ENCODE results near the gene ANKRD30A.
"Not testable (repeated sequence)": the region's sequence is repeated elsewhere in the genome, so short reads cannot be mapped to it uniquely, and the experiment has no call there.

ANKRD30A gene, protein sequence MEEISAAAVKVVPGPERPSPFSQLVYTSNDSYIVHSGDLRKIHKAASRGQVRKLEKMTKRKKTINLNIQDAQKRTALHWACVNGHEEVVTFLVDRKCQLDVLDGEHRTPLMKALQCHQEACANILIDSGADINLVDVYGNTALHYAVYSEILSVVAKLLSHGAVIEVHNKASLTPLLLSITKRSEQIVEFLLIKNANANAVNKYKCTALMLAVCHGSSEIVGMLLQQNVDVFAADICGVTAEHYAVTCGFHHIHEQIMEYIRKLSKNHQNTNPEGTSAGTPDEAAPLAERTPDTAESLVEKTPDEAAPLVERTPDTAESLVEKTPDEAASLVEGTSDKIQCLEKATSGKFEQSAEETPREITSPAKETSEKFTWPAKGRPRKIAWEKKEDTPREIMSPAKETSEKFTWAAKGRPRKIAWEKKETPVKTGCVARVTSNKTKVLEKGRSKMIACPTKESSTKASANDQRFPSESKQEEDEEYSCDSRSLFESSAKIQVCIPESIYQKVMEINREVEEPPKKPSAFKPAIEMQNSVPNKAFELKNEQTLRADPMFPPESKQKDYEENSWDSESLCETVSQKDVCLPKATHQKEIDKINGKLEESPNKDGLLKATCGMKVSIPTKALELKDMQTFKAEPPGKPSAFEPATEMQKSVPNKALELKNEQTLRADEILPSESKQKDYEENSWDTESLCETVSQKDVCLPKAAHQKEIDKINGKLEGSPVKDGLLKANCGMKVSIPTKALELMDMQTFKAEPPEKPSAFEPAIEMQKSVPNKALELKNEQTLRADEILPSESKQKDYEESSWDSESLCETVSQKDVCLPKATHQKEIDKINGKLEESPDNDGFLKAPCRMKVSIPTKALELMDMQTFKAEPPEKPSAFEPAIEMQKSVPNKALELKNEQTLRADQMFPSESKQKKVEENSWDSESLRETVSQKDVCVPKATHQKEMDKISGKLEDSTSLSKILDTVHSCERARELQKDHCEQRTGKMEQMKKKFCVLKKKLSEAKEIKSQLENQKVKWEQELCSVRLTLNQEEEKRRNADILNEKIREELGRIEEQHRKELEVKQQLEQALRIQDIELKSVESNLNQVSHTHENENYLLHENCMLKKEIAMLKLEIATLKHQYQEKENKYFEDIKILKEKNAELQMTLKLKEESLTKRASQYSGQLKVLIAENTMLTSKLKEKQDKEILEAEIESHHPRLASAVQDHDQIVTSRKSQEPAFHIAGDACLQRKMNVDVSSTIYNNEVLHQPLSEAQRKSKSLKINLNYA (N-terminal part only)

DNA sequence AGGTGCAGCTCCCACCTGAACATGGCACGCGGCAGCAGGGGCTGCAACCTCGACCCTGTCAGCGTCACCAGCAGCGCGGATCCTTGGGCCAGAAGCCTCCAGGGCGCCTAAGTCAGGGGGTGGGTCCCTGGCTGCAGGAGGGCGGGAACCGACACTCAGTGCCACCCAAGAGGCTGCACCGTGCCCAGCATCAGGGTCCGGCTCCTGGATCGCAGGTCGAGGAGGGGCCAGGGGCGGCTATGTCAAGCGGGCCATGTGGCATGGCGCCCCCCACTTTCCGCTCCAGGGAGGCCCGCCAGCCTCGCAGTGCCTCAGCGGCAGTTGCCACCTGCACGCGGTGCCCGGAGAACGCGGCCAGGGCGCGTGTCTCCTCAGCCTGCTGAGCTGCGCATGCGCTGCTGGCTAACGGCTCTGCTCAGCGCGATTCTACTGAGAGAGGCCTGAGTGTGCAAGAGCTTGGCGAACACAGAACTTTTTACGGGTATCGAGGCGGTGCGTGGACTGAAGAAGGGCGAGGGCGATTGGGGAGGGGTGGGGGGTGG, at the start of gene ANKRD30A:
Gene ANKRD30A (plus strand): TSS at position 408 of the 542 bp plus-strand sequence. CDS start 190 bp downstream, outside the sequence.
- DNase-seq: no peak

DNA sequence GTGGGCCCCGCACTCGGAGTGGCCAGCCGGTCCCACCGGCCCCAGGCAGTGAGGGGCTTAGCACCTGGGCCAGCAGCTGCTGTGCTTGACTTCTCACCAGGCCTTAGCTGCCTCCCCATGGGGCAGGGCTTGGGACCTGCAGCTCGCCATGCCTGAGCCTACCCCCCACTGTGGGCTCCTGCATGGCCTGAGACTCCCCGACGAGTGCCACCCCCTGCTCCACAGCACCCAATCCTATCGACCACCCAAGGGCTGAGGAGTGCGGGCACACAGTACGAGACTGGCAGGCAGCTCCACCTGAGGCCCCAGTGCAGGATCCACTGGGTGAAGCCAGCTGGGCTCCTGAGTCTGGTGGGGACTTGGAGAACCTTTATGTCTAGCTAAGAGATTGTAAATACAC, 49.3 kb upstream of the ANKRD30A start:
- DNase-seq: not testable (repeated sequence)

DNA sequence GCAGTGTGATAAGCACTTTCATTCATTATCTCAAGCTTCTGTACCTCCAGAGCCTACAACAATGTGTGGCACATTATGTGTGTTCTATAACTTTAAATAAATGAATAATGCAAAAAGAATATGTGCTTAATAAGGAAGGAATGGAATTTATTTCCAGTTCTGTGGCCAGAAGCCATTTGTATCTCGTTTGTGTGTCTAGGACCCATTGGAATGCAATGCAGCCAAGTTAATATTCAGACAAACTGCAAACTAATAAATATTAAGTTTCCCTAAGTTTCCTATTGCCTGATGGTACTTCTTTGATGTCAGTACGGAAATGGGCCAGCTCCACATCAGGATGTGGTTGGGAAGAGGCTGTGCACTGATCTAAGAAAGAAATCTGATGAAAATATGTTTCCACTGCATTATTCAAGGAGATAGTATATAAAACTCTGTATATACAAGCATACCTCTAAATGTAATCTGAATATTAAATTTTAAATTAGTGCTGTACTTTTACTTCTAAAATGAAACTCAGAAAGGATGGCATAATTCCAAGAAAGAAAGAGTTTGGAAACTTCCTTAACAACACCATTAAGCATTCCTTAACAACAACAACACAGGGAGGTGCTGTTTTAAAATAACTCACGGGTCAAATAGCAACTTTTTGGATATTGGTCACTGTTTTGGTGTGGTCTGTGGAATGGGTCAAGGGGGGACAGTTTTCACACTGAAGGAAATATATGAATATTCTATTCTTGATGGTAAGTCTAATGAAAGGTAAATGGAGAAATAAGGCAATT, 29.4 kb upstream of the ANKRD30A start:
- DNase-seq: no peak

DNA sequence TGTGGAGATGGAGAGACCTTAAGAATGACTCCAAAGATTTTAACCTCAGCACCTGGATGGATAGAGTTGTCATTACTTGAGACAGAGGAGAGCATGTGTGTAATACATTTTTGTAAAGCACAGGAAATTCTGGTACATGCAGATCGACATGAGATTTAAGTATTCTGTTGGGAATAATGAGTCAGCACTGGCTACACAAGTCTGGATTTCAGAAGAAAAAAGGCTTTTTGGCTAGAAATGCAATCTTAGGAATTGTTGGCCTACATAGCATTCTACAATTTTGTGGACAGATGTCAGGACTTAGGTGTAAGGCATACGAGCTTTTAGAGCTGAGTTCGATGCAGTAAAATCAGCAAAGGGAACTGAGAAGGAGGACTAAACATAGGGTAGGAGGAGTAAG, 24.1 kb upstream of the ANKRD30A start:
- no peak for DNase-seq

DNA sequence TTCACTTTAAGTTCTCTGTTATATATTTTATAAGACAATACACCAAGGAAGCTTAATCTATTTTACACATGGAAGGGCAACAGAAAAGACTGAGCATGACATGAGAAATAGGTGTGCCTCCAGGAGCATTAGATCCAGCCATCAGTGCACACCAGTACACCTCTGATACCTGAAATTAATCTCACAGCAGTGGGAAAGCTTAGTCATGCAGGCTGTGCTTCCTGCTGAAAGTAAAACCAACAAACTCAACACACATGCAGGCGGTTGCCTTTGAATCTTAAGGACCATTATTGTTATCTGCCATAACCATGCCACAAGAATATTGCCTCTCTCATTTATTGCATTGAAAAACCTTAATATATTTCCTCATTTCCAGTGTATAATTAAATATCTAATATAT, 16.4 kb upstream of the ANKRD30A start:
- DNase-seq: no peak

DNA sequence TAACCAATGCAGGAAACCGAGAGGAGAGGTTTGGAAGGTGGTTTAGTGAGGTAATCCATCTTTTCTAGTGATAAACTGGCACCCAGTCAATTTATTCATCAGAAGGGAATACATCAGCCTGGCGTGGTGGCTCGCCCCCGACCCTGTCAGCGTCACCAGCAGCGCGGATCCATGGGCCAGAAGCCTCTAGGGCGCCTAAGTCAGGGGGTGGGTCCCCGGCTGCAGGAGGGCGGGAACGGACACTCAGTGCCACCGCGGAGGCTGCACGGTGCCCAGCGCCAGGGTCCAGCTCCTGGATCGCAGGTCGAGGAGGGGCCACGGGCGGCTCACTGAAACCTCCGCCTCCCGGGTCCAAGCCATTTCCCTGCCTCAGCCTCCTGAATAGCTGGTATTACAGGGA, 866 bp upstream of the ANKRD30A start:
- no peak for DNase-seq

DNA sequence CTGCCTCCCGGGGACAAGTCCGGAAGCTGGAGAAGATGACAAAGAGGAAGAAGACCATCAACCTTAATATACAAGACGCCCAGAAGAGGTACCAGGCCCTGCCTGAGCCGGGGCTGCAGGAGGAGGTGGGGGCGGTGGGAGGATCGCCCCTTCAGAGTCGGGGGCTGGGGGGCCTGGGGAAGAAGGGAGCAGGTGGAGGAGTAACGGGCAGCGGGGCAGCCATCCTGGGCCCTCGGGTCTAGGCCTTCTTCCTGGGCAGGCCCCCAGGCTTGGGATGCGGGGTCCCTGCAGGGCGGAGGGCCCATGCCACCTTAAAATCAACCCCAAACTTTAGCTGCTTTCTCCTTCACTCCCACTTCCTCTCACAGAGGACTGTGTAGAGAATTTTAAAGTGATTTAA, 523 bp downstream of the ANKRD30A start:
- DNase-seq: no peak

DNA sequence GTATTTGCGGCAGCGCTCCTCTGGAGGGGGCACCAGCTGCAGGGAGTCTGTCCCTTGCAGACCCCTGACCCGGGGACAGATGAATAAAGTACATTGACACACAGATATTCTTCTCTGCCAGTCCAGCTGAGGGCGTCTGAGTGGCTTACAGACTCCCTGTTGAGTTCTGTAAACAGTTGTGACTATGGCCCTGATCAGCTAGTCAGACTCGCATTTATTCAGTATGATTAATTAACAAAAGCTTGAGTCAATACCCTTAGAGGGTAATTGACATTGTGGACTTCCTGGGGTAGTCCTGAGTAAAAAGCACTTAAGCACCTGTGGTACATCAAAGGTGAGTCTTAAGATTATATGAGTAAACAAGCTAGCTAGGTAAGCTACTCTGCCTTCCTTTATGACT, 21.0 kb downstream of the ANKRD30A start:
- DNase-seq: no peak

DNA sequence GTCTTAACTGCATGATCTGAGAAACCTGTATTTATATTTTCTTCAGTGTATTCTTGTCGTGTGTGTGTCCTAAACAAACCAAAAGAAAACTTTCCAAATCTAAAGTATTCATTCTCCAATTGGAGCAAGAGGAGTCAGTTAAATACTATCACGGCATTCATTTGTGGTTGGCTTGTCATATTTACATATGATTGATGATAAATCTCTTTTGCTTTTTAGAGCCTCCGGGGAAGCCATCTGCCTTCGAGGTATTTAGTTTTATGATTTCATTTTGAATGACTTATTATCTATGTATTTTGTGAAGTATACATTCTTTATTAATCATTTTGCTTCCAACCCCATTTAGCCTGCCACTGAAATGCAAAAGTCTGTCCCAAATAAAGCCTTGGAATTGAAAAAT, 37.0 kb downstream of the ANKRD30A start:
- DNase-seq: not testable (repeated sequence)

DNA sequence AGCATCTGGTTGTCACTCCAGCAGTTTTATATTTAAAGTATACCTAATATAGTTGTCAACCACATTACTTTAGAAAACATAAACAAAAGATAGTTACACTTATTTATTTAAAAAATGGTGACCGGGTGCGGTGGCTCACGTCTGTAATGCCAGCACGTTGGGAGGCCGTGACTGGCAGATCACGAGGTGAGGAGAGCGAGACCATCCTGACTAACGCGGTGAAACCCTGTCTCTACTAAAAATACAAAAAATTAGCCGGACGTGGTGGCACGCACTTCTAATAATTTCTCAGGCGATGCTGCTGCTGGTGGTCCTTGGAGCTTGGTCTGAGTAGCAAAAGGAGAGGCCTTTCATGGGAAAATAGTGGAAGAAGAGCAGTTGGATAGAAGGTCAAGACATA, 46.5 kb downstream of the ANKRD30A start:
- not testable (repeated sequence) for DNase-seq

DNA sequence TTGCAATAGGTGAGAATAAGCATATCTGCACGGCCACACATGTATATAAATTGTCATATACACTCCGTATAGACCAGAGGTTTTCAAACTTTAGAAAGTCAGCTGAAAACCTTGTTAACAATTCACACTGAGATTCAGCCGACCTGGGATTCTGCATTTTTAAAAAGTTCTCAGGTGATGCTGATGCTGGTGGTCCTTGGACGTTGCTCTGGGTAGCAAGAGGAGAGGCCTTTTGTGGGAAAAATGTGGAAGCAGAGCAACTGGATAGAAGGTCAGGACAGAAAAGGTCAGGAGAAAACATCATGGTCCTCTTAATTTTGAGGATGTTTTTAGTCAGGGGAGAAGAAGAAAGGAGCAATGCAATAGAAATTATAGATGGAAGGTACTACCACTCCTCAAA, 52.9 kb downstream of the ANKRD30A start:
- not testable (repeated sequence) for DNase-seq

DNA sequence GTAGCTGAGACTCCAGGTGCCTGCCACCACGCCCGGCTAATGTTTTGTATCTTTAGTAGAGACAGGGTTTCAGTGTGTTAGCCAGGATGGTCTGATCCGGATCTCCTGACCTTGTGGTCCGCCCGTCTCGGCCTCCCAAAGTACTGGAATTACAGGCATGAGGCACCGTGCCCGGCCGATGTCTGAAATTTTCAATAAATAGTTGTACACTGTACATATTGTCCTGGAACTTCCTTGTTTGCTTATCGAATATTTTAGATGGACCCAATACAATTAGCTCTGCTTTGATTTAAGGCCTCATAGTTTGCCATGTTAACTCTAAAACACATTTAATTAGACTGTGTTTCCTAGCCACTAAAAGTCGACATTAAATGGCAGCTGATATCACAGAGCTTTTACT, 57.3 kb downstream of the ANKRD30A start:
- not testable (repeated sequence) for DNase-seq

DNA sequence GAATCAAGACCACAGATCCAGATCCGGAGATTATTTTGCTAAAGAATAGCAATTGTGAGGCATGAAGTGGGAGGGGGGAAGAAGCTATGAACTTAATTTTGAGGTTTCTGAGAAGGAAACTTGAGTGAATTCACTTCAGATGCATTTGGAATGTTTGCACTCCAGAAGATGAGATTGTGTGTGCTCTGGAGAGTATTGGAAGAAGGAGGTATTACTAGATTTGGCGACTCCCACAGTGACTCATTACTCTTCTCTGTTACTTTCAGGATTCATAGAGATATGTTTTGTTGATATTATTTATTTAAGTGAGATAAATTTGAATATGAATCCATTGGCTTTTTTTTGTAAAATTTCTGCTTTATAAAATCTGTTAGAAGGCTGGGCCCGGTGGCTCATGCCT, 80.7 kb downstream of the ANKRD30A start:
- DNase-seq: no peak

DNA sequence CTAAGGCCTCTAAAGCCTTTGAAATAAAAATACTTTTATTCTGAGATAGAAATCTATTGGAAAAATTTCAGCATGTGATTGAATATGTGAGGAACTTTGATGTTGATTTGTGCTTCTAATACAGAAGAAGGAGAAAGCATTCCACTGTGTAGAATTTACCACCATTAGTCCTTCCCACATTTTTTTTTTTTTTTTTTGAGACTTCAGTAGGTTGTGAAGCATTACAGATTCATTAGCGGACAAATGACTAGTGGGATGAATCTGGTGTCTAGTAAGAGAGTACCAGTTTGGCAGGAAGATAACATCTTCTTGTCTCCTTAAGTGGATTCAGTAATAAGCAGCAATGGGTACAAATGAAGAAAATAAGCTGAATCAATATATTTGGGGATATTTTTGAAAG, 95.5 kb downstream of the ANKRD30A start:
- DNase-seq: no peak

DNA sequence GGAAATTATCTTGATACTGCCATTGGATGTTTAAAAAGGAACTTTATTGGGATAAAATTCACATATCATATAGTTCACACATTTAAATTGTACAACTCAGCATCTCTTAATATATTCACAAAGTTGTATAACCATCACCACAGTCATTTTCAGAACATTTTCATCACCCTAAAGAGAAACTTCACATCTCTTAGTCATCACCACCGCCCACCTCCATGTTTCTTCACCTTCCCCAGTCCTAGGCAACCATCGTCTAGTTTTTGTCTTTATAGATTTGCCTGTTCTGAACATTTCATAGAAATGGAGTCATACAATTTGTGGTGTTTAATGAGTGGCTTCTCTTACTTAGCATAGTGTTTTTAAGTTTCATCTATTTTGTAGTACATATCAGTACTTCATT, 96.6 kb downstream of the ANKRD30A start:
- DNase-seq: peak; percentile 9

DNA sequence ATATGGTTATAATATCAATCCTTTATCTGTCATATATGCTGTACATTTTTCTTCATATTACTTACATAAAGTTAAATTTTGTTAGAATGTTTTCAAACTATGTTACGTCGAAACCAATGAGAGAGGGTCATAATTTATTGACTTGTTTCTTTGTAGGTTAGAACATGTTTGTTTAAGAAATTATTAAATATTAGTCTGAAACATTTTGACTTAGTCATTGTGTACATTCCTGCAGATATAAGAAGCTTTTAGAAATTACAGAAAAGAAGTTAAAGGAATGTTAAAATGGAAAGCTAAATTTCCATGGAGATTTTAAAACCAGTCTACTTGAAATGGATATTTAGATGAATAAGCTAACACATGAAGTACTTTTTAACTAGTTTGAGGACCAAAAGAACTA, 99.8 kb downstream of the ANKRD30A start:
- no peak for DNase-seq

DNA sequence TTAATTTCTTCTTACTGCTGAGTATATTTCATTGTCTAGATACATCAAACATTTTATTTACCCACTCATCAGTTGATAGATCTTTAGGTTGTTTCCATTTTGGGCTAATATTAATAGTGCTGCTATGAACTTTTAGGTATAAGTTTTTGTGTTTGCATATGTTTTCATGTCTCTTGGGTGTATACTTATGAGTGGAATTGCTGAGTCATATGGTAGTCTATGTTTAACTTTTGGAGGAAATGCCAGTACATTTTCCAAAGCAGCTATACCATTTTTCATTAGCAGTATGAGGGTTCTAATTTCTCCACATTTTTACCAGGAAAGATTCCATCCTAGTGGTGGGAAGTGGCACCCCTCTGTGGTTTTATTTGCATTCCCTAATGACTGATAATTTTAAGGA, 101.1 kb downstream of the ANKRD30A start:
- DNase-seq: no peak

DNA sequence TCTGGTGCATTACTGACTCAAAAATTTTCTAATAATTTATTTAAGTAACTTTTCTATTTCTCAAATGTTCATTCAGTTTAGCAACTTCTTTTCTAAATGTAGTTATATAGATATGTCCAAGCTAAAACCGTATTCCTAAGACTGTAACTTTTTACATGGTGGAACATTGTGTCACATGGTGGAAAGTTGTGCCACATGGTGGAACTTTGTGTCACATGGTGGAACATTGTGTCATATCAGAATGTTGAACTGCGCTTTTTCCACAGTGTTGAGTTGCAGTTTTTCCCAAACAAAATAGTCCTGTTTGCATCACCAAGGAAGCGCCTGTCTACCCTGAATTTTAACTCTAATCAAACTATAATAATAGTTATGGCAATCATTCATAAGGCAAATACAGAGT, 109.3 kb downstream of the ANKRD30A start:
- DNase-seq: no peak

DNA sequence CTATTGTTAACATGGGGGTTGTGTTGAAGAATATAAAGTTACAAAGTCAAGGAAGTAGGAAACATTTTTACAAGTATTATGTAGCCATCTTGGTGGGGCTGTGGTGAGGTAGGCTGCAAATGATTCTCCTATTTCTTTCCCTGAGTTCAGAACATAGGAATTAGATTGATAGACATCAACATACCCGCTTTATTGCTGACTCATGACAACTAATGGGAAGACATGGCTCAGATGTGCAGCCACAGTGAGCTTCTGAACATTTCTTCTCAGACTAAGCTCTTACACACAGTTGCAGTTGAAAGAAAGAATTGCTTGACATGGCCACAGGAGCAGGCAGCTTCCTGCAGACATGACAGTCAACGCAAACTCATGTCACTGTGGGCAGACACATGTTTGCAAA, 110.7 kb downstream of the ANKRD30A start:
- DNase-seq: no peak

DNA sequence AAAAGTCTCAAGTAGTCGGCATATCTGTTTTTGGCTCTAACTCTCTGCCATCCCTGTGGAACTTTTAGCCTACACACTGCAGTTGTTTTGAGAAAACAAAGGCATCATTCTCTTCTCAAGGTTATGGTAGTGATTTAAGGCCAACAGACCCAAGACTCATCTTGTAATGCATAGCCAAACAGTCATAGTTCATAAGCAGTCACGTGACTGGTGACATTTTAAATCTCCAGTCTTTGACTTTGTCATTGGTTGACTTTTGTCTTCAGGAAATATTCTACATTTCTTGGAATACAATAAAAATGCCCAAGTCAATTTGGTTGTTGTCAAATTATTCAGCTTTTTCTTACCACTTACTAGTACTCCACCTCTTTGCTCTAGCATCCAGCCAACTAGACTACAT, 114.8 kb downstream of the ANKRD30A start:
- no peak for DNase-seq

DNA sequence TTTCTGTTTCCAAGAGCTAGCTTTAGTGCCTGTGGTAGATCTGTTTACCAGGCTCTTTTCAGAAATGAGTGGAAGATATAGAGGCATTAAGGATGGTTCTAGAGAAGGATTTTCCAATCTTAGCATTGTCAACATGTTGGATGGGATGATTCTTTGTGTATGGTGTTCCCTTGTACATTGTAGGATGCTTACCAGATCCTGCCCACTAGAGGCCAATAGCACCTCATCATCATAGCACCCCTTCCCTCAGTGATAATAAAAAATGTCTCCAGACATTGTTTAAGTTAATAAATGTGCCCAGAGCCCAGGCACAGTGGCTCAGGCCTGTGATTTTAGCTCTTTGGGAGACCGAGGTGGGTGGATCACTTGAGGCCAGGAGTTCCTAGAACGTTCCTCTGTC, 121.2 kb downstream of the ANKRD30A start:
- no peak for DNase-seq

DNA sequence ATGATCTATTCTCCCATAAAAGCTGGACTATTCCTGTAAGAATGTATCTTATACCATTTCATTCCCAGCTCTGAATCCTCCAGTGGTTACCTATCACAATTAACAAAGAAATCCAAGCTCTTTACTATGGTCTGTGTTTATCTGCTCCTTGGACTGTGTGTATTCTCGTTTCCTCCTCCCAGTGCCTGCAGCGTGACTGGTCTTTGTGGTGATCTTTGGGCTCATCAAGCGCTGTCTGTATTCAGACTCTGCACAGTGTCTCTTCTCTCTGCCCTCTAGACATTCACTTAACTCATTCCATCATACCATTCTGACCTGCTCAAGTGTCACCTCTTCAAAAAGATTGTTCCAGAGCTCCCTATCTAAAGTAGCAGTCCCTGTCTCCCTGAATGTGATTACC, 130.4 kb downstream of the ANKRD30A start:
- DNase-seq: not testable (repeated sequence)

Data from activated CD4-positive, alpha-beta T cell treated with anti-CD3 and anti-CD28 coated beads for 48 hours (primary cell).